Measurements from ENCODE around the gene CDPF1.

DNA sequence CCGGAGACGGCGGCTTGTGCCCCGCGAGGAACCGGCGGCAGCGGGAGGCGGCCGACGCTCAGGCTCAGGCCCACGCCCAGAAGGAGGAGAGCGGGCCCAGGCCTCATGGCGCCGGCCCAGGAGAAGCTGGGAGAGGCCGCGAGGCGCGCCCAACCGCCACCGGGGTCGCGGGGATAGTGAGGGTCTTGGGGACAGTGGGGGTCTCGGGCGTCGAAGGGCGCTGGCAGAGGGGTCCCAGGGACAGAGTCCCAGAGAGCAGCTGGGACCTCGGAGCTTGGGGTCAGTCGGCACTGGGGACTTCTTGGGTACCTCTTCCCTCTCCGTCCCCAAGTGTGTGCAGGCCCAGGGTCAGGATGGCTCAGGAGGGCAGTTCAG lies 13.1 kb upstream of the CDPF1 start, which contains the start of gene PKDREJ:
- TF ChIP-seq, protein P1, sequence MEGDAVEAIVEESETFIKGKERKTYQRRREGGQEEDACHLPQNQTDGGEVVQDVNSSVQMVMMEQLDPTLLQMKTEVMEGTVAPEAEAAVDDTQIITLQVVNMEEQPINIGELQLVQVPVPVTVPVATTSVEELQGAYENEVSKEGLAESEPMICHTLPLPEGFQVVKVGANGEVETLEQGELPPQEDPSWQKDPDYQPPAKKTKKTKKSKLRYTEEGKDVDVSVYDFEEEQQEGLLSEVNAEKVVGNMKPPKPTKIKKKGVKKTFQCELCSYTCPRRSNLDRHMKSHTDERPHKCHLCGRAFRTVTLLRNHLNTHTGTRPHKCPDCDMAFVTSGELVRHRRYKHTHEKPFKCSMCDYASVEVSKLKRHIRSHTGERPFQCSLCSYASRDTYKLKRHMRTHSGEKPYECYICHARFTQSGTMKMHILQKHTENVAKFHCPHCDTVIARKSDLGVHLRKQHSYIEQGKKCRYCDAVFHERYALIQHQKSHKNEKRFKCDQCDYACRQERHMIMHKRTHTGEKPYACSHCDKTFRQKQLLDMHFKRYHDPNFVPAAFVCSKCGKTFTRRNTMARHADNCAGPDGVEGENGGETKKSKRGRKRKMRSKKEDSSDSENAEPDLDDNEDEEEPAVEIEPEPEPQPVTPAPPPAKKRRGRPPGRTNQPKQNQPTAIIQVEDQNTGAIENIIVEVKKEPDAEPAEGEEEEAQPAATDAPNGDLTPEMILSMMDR (IDR thresholded peaks at IDR 0.05), result no peak
- TF ChIP-seq ZFX (IDR thresholded peaks at IDR 0.05; ENCODE audit: borderline replicate concordance), result no peak

All from 22Rv1 (cell line).